ENCODE measurements around the gene ST8SIA5. TPM values are rescaled to one million over a fixed set of nuclear protein-coding genes. Genes with fewer than 3 reads are reported as not detected.
"Not testable (repeated sequence)": the region's sequence is repeated elsewhere in the genome, so short reads cannot be mapped to it uniquely, and the experiment has no call there.

Gene ST8SIA5
- 3.6 TPM for total RNA-seq (ENCODE audit: insufficient read depth, low replicate concordance)

GRCh38 chr18:46756559-46757201 is at the start of gene ST8SIA5:
Gene ST8SIA5, minus strand, starts transcription at chr18:46757053. Its CDS starts 545 bp downstream, at chr18:46756508.
- no peak for DNase-seq (ENCODE audit: low spot score)

GRCh38 chr18:46795945-46796344 is 39.1 kb upstream of the ST8SIA5 start:
- not testable (repeated sequence) for DNase-seq (ENCODE audit: low spot score)

GRCh38 chr18:46794607-46795006 is 37.8 kb upstream of the ST8SIA5 start:
- DNase-seq (ENCODE audit: low spot score) = no peak

GRCh38 chr18:46793565-46793964 is 36.7 kb upstream of the ST8SIA5 start:
- no peak for DNase-seq (ENCODE audit: low spot score)

- DNase-seq (ENCODE audit: low spot score) = no peak
These were observed 32.2 kb upstream of the ST8SIA5 start for GRCh38 chr18:46789088-46789487.

GRCh38 chr18:46787674-46788073 is 30.8 kb upstream of the ST8SIA5 start:
- DNase-seq (ENCODE audit: low spot score) = no peak

- no peak for DNase-seq (ENCODE audit: low spot score)
These were observed 15.5 kb upstream of the ST8SIA5 start for GRCh38 chr18:46772357-46772756.

- DNase-seq (ENCODE audit: low spot score) = no peak
These were observed 14.3 kb upstream of the ST8SIA5 start for GRCh38 chr18:46771141-46771540.

- DNase-seq (ENCODE audit: low spot score) = no peak
These were observed 13.9 kb upstream of the ST8SIA5 start for GRCh38 chr18:46770708-46771107.

- no peak for DNase-seq (ENCODE audit: low spot score)
These were observed 11.5 kb upstream of the ST8SIA5 start for GRCh38 chr18:46768166-46768921.

GRCh38 chr18:46767217-46767616 is 10.4 kb upstream of the ST8SIA5 start:
- no peak for DNase-seq (ENCODE audit: low spot score)

GRCh38 chr18:46764586-46764985 is 7.7 kb upstream of the ST8SIA5 start:
- no peak for DNase-seq (ENCODE audit: low spot score)

- DNase-seq (ENCODE audit: low spot score) = no peak
These were observed 4.4 kb upstream of the ST8SIA5 start for GRCh38 chr18:46761059-46761769.

GRCh38 chr18:46759890-46760289 is 3.0 kb upstream of the ST8SIA5 start:
- no peak for DNase-seq (ENCODE audit: low spot score)

- no peak for DNase-seq (ENCODE audit: low spot score)
These were observed 761 bp downstream of the ST8SIA5 start for GRCh38 chr18:46756025-46756558.

- DNase-seq (ENCODE audit: low spot score) = peak; percentile 34
These were observed 1.4 kb downstream of the ST8SIA5 start for GRCh38 chr18:46755315-46756024.

GRCh38 chr18:46754661-46755292 is 2.1 kb downstream of the ST8SIA5 start:
- DNase-seq (ENCODE audit: low spot score) = no peak

- no peak for DNase-seq (ENCODE audit: low spot score)
These were observed 2.7 kb downstream of the ST8SIA5 start for GRCh38 chr18:46754188-46754587.

GRCh38 chr18:46751882-46752281 is 5.0 kb downstream of the ST8SIA5 start:
- no peak for DNase-seq (ENCODE audit: low spot score)

- DNase-seq (ENCODE audit: low spot score) = no peak
These were observed 6.2 kb downstream of the ST8SIA5 start for GRCh38 chr18:46750626-46751025.

GRCh38 chr18:46748466-46748865 is 8.4 kb downstream of the ST8SIA5 start:
- no peak for DNase-seq (ENCODE audit: low spot score)

All from umbilical cord (tissue), 2 donors.